ENCODE data around the gene TMEM38B. TPM values are rescaled to one million over a fixed set of nuclear protein-coding genes. Genes with fewer than 3 reads are reported as not detected.

Gene TMEM38B
- total and polyA plus RNA-seq, 7 donors, result 33.9 to 129 (median 69.8) TPM

DNA sequence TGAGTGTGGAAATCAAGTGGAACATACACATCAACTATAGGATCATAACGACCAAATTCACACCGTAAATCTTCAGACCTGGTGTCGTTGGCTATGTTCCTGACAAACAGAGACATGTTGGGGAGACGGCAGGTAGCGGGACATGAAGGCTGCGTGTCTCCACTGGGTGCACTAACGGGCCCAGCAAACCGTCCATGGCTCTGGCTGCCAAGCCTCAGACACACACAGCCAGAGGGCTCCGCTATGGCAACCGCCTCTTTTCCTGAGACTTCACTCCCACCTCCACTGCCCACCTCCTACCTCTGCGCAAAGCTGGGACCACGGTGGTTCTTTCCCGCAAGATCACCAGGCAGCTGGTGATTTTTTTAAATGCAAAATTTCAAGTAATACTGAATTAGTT, 16.3 kb downstream of the TMEM38B start:
- no peaks in the 10 kb centered on the region for H3K27me3 ChIP-seq (ENCODE audit: insufficient read depth in 3 of 3, low read length in 2 of 3)
- DNase-seq (no peak), ATAC-seq (peak; percentile 36 to 72 (median 60))
- peaks cover 39% of the 10 kb centered on the region for H3K4me1 ChIP-seq
- WGBS, 3 donors, result 33 to 57% (median 35%) methylated on average over 13 of the region's 13 CpGs
- intact Hi-C loops (cut with DNase I), result no loop called here
- TF ChIP-seq, protein P1, sequence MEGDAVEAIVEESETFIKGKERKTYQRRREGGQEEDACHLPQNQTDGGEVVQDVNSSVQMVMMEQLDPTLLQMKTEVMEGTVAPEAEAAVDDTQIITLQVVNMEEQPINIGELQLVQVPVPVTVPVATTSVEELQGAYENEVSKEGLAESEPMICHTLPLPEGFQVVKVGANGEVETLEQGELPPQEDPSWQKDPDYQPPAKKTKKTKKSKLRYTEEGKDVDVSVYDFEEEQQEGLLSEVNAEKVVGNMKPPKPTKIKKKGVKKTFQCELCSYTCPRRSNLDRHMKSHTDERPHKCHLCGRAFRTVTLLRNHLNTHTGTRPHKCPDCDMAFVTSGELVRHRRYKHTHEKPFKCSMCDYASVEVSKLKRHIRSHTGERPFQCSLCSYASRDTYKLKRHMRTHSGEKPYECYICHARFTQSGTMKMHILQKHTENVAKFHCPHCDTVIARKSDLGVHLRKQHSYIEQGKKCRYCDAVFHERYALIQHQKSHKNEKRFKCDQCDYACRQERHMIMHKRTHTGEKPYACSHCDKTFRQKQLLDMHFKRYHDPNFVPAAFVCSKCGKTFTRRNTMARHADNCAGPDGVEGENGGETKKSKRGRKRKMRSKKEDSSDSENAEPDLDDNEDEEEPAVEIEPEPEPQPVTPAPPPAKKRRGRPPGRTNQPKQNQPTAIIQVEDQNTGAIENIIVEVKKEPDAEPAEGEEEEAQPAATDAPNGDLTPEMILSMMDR (IDR thresholded peaks at IDR 0.05), result no peak
- no peaks in the 10 kb centered on the region for H3K9me3 ChIP-seq
- peak overlapping the region; percentile 58 for H3K4me3 ChIP-seq
- peaks cover 0 to 12% of the 10 kb centered on the region in 2 donors for H3K36me3 ChIP-seq (ENCODE audit: insufficient read depth in 1 of 2, low read depth in 1 of 2)
- peak overlapping the region; percentile 77 for H3K27ac ChIP-seq

DNA sequence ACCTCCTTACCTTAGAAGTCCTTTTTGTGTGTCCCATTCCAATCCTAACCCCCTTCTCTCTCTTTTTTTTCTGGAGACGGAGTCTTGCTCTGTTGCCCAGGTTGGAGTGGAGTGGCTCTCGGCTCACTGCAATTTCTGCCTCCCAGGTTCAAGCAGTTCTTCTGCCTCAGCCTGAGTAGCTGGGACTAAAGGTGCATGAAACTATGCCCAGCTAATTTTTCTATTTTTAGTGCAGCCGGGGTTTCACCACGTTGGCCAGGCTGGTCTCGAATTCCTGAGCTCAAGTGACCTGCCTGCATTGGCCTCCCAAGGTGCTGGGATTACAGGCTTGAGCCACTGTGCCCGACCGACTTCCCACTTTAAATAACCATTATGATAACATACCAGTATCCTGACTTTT, 17.5 kb downstream of the TMEM38B start:
- intact Hi-C loops (cut with DNase I), result no loop called here

DNA sequence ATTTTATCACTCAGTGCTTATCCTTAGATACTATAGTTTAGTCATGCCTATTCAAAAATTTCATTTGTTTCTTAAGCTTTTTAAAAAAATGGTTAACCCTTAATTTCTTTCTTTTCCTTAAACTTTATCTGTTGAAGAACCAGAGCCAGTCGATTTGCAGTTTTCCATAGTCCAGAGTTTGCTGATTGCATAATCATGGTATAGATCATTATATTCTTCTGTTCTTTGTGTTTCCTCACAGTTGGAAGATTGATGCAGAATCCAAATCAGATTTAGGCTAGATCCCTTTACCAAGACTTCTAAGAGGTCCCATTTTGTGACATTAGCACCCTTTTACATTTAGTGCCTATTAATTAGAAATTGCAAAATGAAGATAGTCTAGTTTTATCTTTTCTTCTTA, 18.0 kb downstream of the TMEM38B start:
- peaks cover 0 to 4% of the 10 kb centered on the region in 2 donors for H3K36me3 ChIP-seq (ENCODE audit: insufficient read depth in 1 of 2, low read depth in 1 of 2)
- 71 to 82% (median 78%) methylated on average over 1 of the region's 1 CpG for WGBS, 3 donors
- peak overlapping the region; percentile 48 for H3K27ac ChIP-seq
- H3K9me3 ChIP-seq, result no peaks in the 10 kb centered on the region
- no peaks in the 10 kb centered on the region for H3K27me3 ChIP-seq (ENCODE audit: insufficient read depth in 3 of 3, low read length in 2 of 3)
- DNase-seq, result no peak
- H3K4me1 ChIP-seq, result peaks cover 39% of the 10 kb centered on the region
- intact Hi-C loops (cut with DNase I), result no loop called here
- no peak overlapping the region for H3K4me3 ChIP-seq
- TF ChIP-seq, protein P1 (IDR thresholded peaks at IDR 0.05), result no peak
- ATAC-seq, result no peak

More for the DNA sequence above, 17.5 kb downstream of the TMEM38B start:
- TF ChIP-seq, protein P1 (IDR thresholded peaks at IDR 0.05), result no peak
- no peaks in the 10 kb centered on the region for H3K9me3 ChIP-seq
- WGBS, 3 donors, result 23 to 38% (median 32%) methylated on average over 7 of the region's 7 CpGs
- H3K27ac ChIP-seq, result peak overlapping the region; percentile 77
- H3K4me1 ChIP-seq, result peaks cover 39% of the 10 kb centered on the region
- H3K36me3 ChIP-seq (ENCODE audit: insufficient read depth in 1 of 2, low read depth in 1 of 2), result peaks cover 0 to 4% of the 10 kb centered on the region in 2 donors
- DNase-seq (peak in 1 of 2 donors; percentile 72), ATAC-seq (peak; percentile 82 to 87 (median 84))
- H3K4me3 ChIP-seq, result peak overlapping the region; percentile 58
- no peaks in the 10 kb centered on the region for H3K27me3 ChIP-seq (ENCODE audit: insufficient read depth in 3 of 3, low read length in 2 of 3)

DNA sequence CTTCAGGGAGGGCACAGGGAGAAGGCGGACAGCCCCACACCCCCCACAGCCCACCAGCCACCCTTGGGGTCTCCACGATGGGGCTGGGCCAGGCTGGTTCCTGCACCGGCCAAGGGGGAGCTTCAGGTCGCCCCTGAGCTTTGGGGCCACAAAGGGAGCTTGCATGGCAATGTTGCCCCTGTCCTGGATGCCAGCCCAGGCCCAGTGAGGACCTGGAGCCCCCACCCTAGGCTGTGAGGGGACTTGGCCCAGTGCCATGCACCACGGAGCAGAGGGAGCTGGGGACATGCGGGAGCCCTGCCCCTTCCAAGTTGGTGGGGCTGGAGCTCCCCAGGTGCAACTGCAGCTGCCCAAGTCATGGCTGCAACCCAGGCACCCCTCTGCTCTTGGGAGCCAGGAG, 18.4 kb downstream of the TMEM38B start:
- no peaks in the 10 kb centered on the region for H3K9me3 ChIP-seq
- H3K4me3 ChIP-seq, result no peak overlapping the region
- DNase-seq (no peak), ATAC-seq (peak in 1 of 4 donors; percentile 19)
- intact Hi-C loops (cut with DNase I), result no loop called here
- TF ChIP-seq, protein P1 (IDR thresholded peaks at IDR 0.05), result no peak
- H3K27ac ChIP-seq, result no peak overlapping the region
- no peaks in the 10 kb centered on the region for H3K27me3 ChIP-seq (ENCODE audit: insufficient read depth in 3 of 3, low read length in 2 of 3)
- peaks cover 0 to 4% of the 10 kb centered on the region in 2 donors for H3K36me3 ChIP-seq (ENCODE audit: insufficient read depth in 1 of 2, low read depth in 1 of 2)
- 72 to 88% (median 76%) methylated on average over 6 of the region's 6 CpGs for WGBS, 3 donors
- H3K4me1 ChIP-seq, result peaks cover 38% of the 10 kb centered on the region

All from psoas muscle (tissue), 8 donors.